Measurements from ENCODE around the gene SENP2. TPM values are rescaled to one million over a fixed set of nuclear protein-coding genes. Genes with fewer than 3 reads are reported as not detected.

The SENP2 gene
- total and polyA plus RNA-seq, 2 of the 13 experiments (the other 11 are each of a cell fraction or from before 2014, with no cell fraction given), result 7.7 to 46.2 TPM

DNA sequence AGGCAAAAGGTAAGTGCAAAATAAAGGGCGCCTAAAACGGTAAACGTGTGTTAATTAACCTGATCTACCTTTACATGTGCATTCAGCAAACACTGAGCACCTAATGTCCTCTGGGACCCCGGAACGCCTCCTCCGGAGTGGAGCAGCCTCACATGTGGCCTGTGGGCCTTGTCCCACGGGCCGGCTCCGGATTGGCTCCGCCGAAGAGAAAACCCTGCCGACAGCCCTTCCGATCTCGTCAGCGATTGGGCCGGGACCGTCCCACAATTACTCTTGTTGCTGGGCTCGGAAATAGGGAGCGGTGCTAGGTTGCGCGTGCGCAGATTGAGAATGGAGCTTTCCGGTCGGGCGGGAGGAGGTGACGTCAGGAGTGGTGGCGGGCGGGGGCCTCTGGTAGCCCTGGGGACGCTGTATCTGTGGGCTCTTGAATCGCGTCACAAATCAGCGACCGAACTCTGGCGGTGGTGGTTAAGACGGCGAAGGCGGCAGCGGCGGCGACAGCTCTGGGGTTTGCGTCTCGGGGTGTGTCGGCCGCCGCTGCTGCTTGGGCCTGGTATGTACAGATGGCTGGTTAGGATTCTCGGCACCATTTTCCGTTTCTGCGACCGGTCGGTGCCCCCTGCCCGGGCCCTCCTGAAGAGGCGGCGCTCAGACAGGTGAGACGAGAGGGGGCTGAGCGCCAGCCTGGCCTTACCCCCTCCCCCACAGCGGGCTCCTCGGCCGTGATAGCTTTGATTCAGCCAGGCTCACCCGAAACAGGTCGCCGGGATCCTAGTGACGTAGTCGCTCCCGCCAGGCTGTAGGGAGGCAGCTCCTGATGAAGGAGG, at the start of gene SENP2 (continued):
- TF ChIP-seq, protein P1, sequence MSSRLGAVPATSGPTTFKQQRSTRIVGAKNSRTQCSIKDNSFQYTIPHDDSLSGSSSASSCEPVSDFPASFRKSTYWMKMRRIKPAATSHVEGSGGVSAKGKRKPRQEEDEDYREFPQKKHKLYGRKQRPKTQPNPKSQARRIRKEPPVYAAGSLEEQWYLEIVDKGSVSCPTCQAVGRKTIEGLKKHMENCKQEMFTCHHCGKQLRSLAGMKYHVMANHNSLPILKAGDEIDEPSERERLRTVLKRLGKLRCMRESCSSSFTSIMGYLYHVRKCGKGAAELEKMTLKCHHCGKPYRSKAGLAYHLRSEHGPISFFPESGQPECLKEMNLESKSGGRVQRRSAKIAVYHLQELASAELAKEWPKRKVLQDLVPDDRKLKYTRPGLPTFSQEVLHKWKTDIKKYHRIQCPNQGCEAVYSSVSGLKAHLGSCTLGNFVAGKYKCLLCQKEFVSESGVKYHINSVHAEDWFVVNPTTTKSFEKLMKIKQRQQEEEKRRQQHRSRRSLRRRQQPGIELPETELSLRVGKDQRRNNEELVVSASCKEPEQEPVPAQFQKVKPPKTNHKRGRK (CRISPR knock-in tag; IDR thresholded peaks at IDR 0.05), result no peak
- TF ChIP-seq ZNF282 (IDR thresholded peaks at IDR 0.05; ENCODE audit: partially characterized antibody), result no peak
- no peak for TF ChIP-seq IKZF4 (CRISPR knock-in tag; IDR thresholded peaks at IDR 0.05; ENCODE audit: borderline replicate concordance, low read depth, not compliant biosample characterization)
- TF ChIP-seq MBNL3 (CRISPR knock-in tag; conservative IDR thresholded peaks at IDR 0.05), result no peak
- TF ChIP-seq, protein P2, sequence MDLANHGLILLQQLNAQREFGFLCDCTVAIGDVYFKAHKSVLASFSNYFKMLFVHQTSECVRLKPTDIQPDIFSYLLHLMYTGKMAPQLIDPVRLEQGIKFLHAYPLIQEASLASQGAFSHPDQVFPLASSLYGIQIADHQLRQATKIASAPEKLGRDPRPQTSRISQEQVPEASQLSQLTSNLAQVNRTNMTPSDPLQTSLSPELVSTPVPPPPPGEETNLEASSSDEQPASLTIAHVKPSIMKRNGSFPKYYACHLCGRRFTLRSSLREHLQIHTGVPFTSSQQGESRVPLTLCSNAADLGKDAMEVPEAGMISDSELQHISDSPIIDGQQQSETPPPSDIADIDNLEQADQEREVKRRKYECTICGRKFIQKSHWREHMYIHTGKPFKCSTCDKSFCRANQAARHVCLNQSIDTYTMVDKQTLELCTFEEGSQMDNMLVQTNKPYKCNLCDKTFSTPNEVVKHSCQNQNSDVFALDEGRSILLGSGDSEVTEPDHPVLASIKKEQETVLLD (CRISPR knock-in tag; IDR thresholded peaks at IDR 0.05; ENCODE audit: low read depth), result no peak
- no peak for TF ChIP-seq TMF1 (CRISPR knock-in tag; IDR thresholded peaks at IDR 0.05; ENCODE audit: low read depth)
- TF ChIP-seq, protein P3, sequence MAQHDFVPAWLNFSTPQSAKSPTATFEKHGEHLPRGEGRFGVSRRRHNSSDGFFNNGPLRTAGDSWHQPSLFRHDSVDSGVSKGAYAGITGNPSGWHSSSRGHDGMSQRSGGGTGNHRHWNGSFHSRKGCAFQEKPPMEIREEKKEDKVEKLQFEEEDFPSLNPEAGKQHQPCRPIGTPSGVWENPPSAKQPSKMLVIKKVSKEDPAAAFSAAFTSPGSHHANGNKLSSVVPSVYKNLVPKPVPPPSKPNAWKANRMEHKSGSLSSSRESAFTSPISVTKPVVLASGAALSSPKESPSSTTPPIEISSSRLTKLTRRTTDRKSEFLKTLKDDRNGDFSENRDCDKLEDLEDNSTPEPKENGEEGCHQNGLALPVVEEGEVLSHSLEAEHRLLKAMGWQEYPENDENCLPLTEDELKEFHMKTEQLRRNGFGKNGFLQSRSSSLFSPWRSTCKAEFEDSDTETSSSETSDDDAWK (CRISPR knock-in tag; IDR thresholded peaks at IDR 0.05), result no peak
- TF ChIP-seq, protein P4, sequence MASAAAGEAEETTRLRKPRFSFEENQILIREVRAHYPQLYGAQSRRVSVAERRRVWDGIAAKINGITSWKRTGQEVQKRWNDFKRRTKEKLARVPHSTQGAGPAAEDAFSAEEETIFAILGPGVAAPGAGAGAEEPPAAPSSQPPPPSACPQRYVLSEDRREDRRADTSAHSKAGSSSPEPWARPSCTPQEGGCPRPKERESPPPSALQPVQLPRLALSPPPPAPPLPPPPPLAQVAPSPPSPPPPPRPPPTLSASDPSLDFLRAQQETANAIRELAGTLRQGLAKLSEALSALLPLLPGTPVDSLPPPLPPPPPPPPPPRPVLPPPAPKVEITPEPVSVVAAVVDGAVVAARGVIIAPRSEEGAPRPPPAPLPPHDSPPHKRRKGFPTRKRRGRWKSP (CRISPR knock-in tag; IDR thresholded peaks at IDR 0.05), result no peak
- peak; percentile 5 for TF ChIP-seq TEAD3 (CRISPR knock-in tag; optimal IDR thresholded peaks at IDR 0.05; ENCODE audit: borderline replicate concordance)
- TF ChIP-seq, protein P5, sequence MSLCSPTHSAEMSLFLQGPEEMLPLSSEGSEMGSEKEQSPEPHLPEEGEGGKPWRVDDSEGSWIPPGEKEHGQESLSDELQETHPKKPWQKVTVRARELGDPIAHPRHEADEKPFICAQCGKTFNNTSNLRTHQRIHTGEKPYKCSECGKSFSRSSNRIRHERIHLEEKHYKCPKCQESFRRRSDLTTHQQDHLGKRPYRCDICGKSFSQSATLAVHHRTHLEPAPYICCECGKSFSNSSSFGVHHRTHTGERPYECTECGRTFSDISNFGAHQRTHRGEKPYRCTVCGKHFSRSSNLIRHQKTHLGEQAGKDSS (CRISPR knock-in tag; IDR thresholded peaks at IDR 0.05; ENCODE audit: borderline replicate concordance, low read depth), result no peak
- TF ChIP-seq CHD2 (IDR thresholded peaks at IDR 0.05; ENCODE audit: low read depth, low read length), result no peak
- TF ChIP-seq ESRRA (CRISPR knock-in tag; IDR thresholded peaks at IDR 0.05; ENCODE audit: low read depth), result no peak
- TF ChIP-seq REXO4 (CRISPR knock-in tag; IDR thresholded peaks at IDR 0.05; ENCODE audit: borderline replicate concordance), result no peak
- no peak for TF ChIP-seq ZNF563 (CRISPR knock-in tag; IDR thresholded peaks at IDR 0.05)
- peak; percentile 73 for TF ChIP-seq ZNF264 (CRISPR knock-in tag; IDR thresholded peaks at IDR 0.05)
- 0 out of 2 replicates have a peak, but pooled peaks have one; percentile 36 for TF ChIP-seq ZNF234 (CRISPR knock-in tag; conservative IDR thresholded peaks at IDR 0.05)
- TF ChIP-seq KMT2B (CRISPR knock-in tag; IDR thresholded peaks at IDR 0.05), result peak; percentile 95
- TF ChIP-seq CEBPG (CRISPR knock-in tag; IDR thresholded peaks at IDR 0.05), result no peak
- TF ChIP-seq, protein P6, sequence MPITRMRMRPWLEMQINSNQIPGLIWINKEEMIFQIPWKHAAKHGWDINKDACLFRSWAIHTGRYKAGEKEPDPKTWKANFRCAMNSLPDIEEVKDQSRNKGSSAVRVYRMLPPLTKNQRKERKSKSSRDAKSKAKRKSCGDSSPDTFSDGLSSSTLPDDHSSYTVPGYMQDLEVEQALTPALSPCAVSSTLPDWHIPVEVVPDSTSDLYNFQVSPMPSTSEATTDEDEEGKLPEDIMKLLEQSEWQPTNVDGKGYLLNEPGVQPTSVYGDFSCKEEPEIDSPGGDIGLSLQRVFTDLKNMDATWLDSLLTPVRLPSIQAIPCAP (CRISPR knock-in tag; IDR thresholded peaks at IDR 0.05; ENCODE audit: low read depth), result no peak
- TF ChIP-seq ZNF331 (CRISPR knock-in tag; IDR thresholded peaks at IDR 0.05), result no peak
- TF ChIP-seq HOXA7 (CRISPR knock-in tag; IDR thresholded peaks at IDR 0.05), result no peak
- TF ChIP-seq PPARG (CRISPR knock-in tag; conservative IDR thresholded peaks at IDR 0.05), result no peak

All from HepG2 (cell line).